ENCODE measurements around the gene MSI2. TPM values are rescaled to one million over a fixed set of nuclear protein-coding genes. Genes with fewer than 3 reads are reported as not detected.

Gene MSI2
- total and polyA plus RNA-seq, 2 donors (not counting 3 experiments of a cell fraction or from before 2014, with no cell fraction given), result 20.9 to 59.3 TPM

GRCh38 chr17:57608369-57609124, 352.2 kb downstream of the MSI2 start:
- FAIRE-seq (no peak), DNase-seq (ENCODE audit: low read depth, low spot score) (no peak)
- no peak overlapping the region for H3K9ac ChIP-seq (replicated peaks; ENCODE audit: extremely low read depth, insufficient read depth, low read length)
- H3K36me3 ChIP-seq (ENCODE audit: control insufficient read depth in 2 of 2, extremely low read depth in 1 of 2, insufficient read depth in 2 of 2, low read length in 2 of 2), result no peaks in the 10 kb centered on the region
- ChIA-PET CTCF (interaction anchor here (1.0 to 2.9 kb wide), 4 partner anchors 10 to 366 kb away, joined by 3 to 9 read pairs (median 6); no protein-coding TSS in a partner anchor), POLR2A (no interaction called here)
- no peaks in the 10 kb centered on the region for H3K79me2 ChIP-seq (ENCODE audit: control insufficient read depth, insufficient read depth, low read length)
- no peak overlapping the region for H3K27ac ChIP-seq (ENCODE audit: insufficient read depth, low read depth, low read length)
- no peak overlapping the region for H3K4me3 ChIP-seq (replicated peaks in 1 of 3; ENCODE audit: insufficient read depth in 1 of 3, low read depth in 1 of 3, low read length in 3 of 3)
- dilution Hi-C loops (cut with MboI; ENCODE audit: extremely low pct_ligation_motif_present, low sequenced_read_pairs) (no loop called here), intact Hi-C loops (cut with micrococcal nuclease) (no loop called here)
- no peaks in the 10 kb centered on the region for H4K20me1 ChIP-seq (replicated peaks; ENCODE audit: control insufficient read depth, extremely low read depth, insufficient read depth, low read length)
- TF ChIP-seq MAX (IDR thresholded peaks at IDR 0.05; ENCODE audit: insufficient read depth, insufficient read length), result no peak
- TF ChIP-seq POLR2A (IDR thresholded peaks at IDR 0.05; ENCODE audit: low read depth, low read length), result no peak
- no peak for TF ChIP-seq EZH2 (IDR thresholded peaks at IDR 0.05; ENCODE audit: borderline replicate concordance, low read depth, low read length, severe bottlenecking)
- TF ChIP-seq POLR2AphosphoS5 (IDR thresholded peaks at IDR 0.05; ENCODE audit: insufficient read depth, low read depth, low read length), result no peak
- no peak for TF ChIP-seq JUN (IDR thresholded peaks at IDR 0.05; ENCODE audit: borderline replicate concordance, insufficient read depth, insufficient read length, low read depth)
- no peak for TF ChIP-seq FOS (IDR thresholded peaks at IDR 0.05; ENCODE audit: borderline replicate concordance, insufficient read depth, low read length)
- no peak for TF ChIP-seq GATA2 (IDR thresholded peaks at IDR 0.05; ENCODE audit: insufficient read depth, insufficient read length, low read depth, low read length)
- TF ChIP-seq MYC (IDR thresholded peaks at IDR 0.05; ENCODE audit: low read depth, low read length), result no peak
- TF ChIP-seq CTCF (IDR thresholded peaks at IDR 0.05; ENCODE audit: extremely low read depth in 1 of 2, insufficient read depth in 1 of 2, low read depth in 1 of 2, low read length in 2 of 2), result no peak
- H3K27me3 ChIP-seq (ENCODE audit: control insufficient read depth in 2 of 2, insufficient read depth in 2 of 2, low read length in 2 of 2), result no peaks in the 10 kb centered on the region
- no peak overlapping the region for H2AFZ ChIP-seq (ENCODE audit: low read depth, low read length)
- H3K4me1 ChIP-seq (ENCODE audit: control insufficient read depth, extremely low read depth, insufficient read depth, low read length), result no peaks in the 10 kb centered on the region
- no peaks in the 10 kb centered on the region for H3K9me3 ChIP-seq (replicated peaks; ENCODE audit: control insufficient read depth, insufficient read depth, low read length)
- no peaks in the 10 kb centered on the region for H3K9me1 ChIP-seq (replicated peaks; ENCODE audit: control insufficient read depth, extremely low read depth, insufficient read depth, low read length)
- H3K4me2 ChIP-seq (ENCODE audit: insufficient read depth, low read length), result no peak overlapping the region
- no TSS peak for BruUV-seq (replicated peaks)

All from endothelial cell of umbilical vein (primary cell).